Smooth muscle cell of the brain vasculature (primary cell): ENCODE data around the gene CANT1.
"Not testable (repeated sequence)": the region's sequence is repeated elsewhere in the genome, so short reads cannot be mapped to it uniquely, and the experiment has no call there.

Source experiments
- DNase-seq: peaks from one replicate; pipeline ENCODE4 v3.0.0-alpha.2; 2012; ENCODE audit warnings: low read depth, low spot score

Gene CANT1

GRCh38 chr17:79043191-79043930, 33.8 kb upstream of the CANT1 start:
- no peak for DNase-seq

- DNase-seq, result no peak
Observed at GRCh38 chr17:79042421-79043190, 33.0 kb upstream of the CANT1 start.

- no peak for DNase-seq
Observed at GRCh38 chr17:79041723-79042420, 32.3 kb upstream of the CANT1 start.

GRCh38 chr17:79041041-79041570, 31.5 kb upstream of the CANT1 start:
- DNase-seq, result no peak

GRCh38 chr17:79039886-79040285, 30.3 kb upstream of the CANT1 start:
- no peak for DNase-seq

- DNase-seq, result no peak
Observed at GRCh38 chr17:79039171-79039570, 29.6 kb upstream of the CANT1 start.

- no peak for DNase-seq
Observed at GRCh38 chr17:79038545-79039135, 29.1 kb upstream of the CANT1 start.

- no peak for DNase-seq
Observed at GRCh38 chr17:79036596-79036995, 27.0 kb upstream of the CANT1 start.

GRCh38 chr17:79036181-79036580, 26.6 kb upstream of the CANT1 start:
- DNase-seq, result no peak

GRCh38 chr17:79035686-79036085, 26.1 kb upstream of the CANT1 start:
- DNase-seq, result no peak

GRCh38 chr17:79034931-79035485, 25.4 kb upstream of the CANT1 start:
- no peak for DNase-seq

GRCh38 chr17:79033741-79034501, 24.4 kb upstream of the CANT1 start:
- DNase-seq, result peak; percentile 62

- DNase-seq, result no peak
Observed at GRCh38 chr17:79033046-79033616, 23.6 kb upstream of the CANT1 start.

GRCh38 chr17:79031996-79032875, 22.7 kb upstream of the CANT1 start:
- DNase-seq, result no peak

GRCh38 chr17:79030636-79031035, 21.1 kb upstream of the CANT1 start:
- DNase-seq, result not testable (repeated sequence)

GRCh38 chr17:79029327-79030009, 19.9 kb upstream of the CANT1 start:
- DNase-seq, result no peak

GRCh38 chr17:79028496-79029326, 19.1 kb upstream of the CANT1 start:
- DNase-seq, result no peak

- no peak for DNase-seq
Observed at GRCh38 chr17:79027925-79028491, 18.4 kb upstream of the CANT1 start.
